Activated naive CD4-positive, alpha-beta T cell treated with anti-CD3 and anti-CD28 coated beads for 36 hours (primary cell): ENCODE results near the gene CPA4. TPM values are rescaled to one million over a fixed set of nuclear protein-coding genes. Genes with fewer than 3 reads are reported as not detected.

Experiments
- total RNA-seq, 2 experiments: library from RNA; stranded (reverse); gene quantifications; one replicate each; pipeline ENCODE4 v1.2.3, GENCODE V29; 2021

The CPA4 gene
- total RNA-seq, 2 experiments from 2014 or later, result not detected

Other genes with a start within 250 kb of the CPA4 start
- gene ZC3HC1, start 241.8 kb upstream of the CPA4 start, total RNA-seq, result 10 to 100 TPM; 20.1 to 22.3 TPM
- 10 to 100 TPM; 11.6 to 12.9 TPM for gene KLHDC10, start 222.6 kb upstream of the CPA4 start, total RNA-seq
- gene TMEM209, start 87.8 kb upstream of the CPA4 start, total RNA-seq, result 10 to 100 TPM; 36.0 to 37.3 TPM
- not detected for gene SSMEM1, start 85.3 kb upstream of the CPA4 start, total RNA-seq
- gene CPA2, start 26.3 kb upstream of the CPA4 start, total RNA-seq, result not detected
- gene CPA5, start 51.7 kb downstream of the CPA4 start, total RNA-seq, result under 1 TPM; 0.74 to 0.88 TPM
- gene CPA1, start 87.3 kb downstream of the CPA4 start, total RNA-seq, result not detected
- 10 to 100 TPM; 16.0 to 18.2 TPM for gene CEP41, start 147.9 kb downstream of the CPA4 start, total RNA-seq
- gene MEST, start 198.9 kb downstream of the CPA4 start, total RNA-seq, result 1 to 10 TPM; 1.4 to 1.6 TPM